ENCODE measurements around the gene MAP3K10.

MAP3K10 gene

GRCh38 chr19:40208602-40209001 is 17.4 kb downstream of the MAP3K10 start:
- no peak overlapping the region for H3K4me3 ChIP-seq (ENCODE audit: low read depth in 1 of 2, low read length in 1 of 2)
- TF ChIP-seq, protein P1, sequence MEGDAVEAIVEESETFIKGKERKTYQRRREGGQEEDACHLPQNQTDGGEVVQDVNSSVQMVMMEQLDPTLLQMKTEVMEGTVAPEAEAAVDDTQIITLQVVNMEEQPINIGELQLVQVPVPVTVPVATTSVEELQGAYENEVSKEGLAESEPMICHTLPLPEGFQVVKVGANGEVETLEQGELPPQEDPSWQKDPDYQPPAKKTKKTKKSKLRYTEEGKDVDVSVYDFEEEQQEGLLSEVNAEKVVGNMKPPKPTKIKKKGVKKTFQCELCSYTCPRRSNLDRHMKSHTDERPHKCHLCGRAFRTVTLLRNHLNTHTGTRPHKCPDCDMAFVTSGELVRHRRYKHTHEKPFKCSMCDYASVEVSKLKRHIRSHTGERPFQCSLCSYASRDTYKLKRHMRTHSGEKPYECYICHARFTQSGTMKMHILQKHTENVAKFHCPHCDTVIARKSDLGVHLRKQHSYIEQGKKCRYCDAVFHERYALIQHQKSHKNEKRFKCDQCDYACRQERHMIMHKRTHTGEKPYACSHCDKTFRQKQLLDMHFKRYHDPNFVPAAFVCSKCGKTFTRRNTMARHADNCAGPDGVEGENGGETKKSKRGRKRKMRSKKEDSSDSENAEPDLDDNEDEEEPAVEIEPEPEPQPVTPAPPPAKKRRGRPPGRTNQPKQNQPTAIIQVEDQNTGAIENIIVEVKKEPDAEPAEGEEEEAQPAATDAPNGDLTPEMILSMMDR (IDR thresholded peaks at IDR 0.05), result no peak
- H3K4me1 ChIP-seq (ENCODE audit: control insufficient read depth in 1 of 2, insufficient read depth in 1 of 2, low read depth in 1 of 2, low read length in 1 of 2), result no peaks in the 10 kb centered on the region
- no peaks in the 10 kb centered on the region for H3K27me3 ChIP-seq
- no peak overlapping the region for H3K27ac ChIP-seq
- no peaks in the 10 kb centered on the region for H3K9me3 ChIP-seq
- H3K36me3 ChIP-seq, result no peaks in the 10 kb centered on the region

GRCh38 chr19:40210889-40211288 is 19.7 kb downstream of the MAP3K10 start:
- Histone ChIP-seq H3K36me3 (no peaks in the 10 kb centered on the region), H3K4me1 (ENCODE audit: control insufficient read depth in 1 of 2, insufficient read depth in 1 of 2, low read depth in 1 of 2, low read length in 1 of 2) (no peaks in the 10 kb centered on the region), H3K9me3 (no peaks in the 10 kb centered on the region), H3K27me3 (peaks cover 9% of the 10 kb centered on the region), H3K4me3 (ENCODE audit: low read depth in 1 of 2, low read length in 1 of 2) (no peak overlapping the region), H3K27ac (no peak overlapping the region)
- TF ChIP-seq, protein P1 (IDR thresholded peaks at IDR 0.05), result no peak

GRCh38 chr19:40213251-40213829 is 22.1 kb downstream of the MAP3K10 start:
- H3K36me3 ChIP-seq, result no peaks in the 10 kb centered on the region
- TF ChIP-seq, protein P1 (IDR thresholded peaks at IDR 0.05), result no peak

GRCh38 chr19:40213882-40214570 is 22.8 kb downstream of the MAP3K10 start:
- H3K4me1 ChIP-seq (ENCODE audit: control insufficient read depth in 1 of 2, insufficient read depth in 1 of 2, low read depth in 1 of 2, low read length in 1 of 2), result no peaks in the 10 kb centered on the region
- H3K4me3 ChIP-seq (ENCODE audit: low read depth in 1 of 2, low read length in 1 of 2), result no peak overlapping the region
- no peaks in the 10 kb centered on the region for H3K9me3 ChIP-seq
- no peaks in the 10 kb centered on the region for H3K36me3 ChIP-seq
- TF ChIP-seq, protein P1 (IDR thresholded peaks at IDR 0.05), result no peak
- peaks cover 40% of the 10 kb centered on the region for H3K27me3 ChIP-seq
- no peak overlapping the region for H3K27ac ChIP-seq

More at GRCh38 chr19:40213251-40213829, 22.1 kb downstream of the MAP3K10 start:
- Histone ChIP-seq H3K27ac (no peak overlapping the region), H3K27me3 (peaks cover 34% of the 10 kb centered on the region), H3K4me1 (ENCODE audit: control insufficient read depth in 1 of 2, insufficient read depth in 1 of 2, low read depth in 1 of 2, low read length in 1 of 2) (no peaks in the 10 kb centered on the region), H3K4me3 (ENCODE audit: low read depth in 1 of 2, low read length in 1 of 2) (no peak overlapping the region), H3K9me3 (no peaks in the 10 kb centered on the region)

- Histone ChIP-seq H3K36me3 (no peaks in the 10 kb centered on the region), H3K4me1 (ENCODE audit: control insufficient read depth in 1 of 2, insufficient read depth in 1 of 2, low read depth in 1 of 2, low read length in 1 of 2) (no peaks in the 10 kb centered on the region), H3K4me3 (ENCODE audit: low read depth in 1 of 2, low read length in 1 of 2) (no peak overlapping the region), H3K9me3 (no peaks in the 10 kb centered on the region), H3K27me3 (peaks cover 49% of the 10 kb centered on the region), H3K27ac (no peak overlapping the region)
- TF ChIP-seq, protein P1 (IDR thresholded peaks at IDR 0.05), result no peak
Observed at GRCh38 chr19:40214936-40215335, 23.7 kb downstream of the MAP3K10 start.

Measured in neutrophil (primary cell).